HFF-Myc (cell line): ENCODE results near the gene DLGAP4.
A peak's percentile ranks its signal among the peaks of the same experiment; 100 is the strongest.

Experiments used
- DNase-seq: peaks from one replicate; pipeline ENCODE4 v3.0.0-alpha.2; 2011; ENCODE audit warnings: low read depth; ENCODE audit errors: extremely low read depth
- H3K4me3 ChIP-seq: replicated peaks from 2 replicates; pipeline ENCODE4 v1.5.1; 2011; ENCODE audit warnings: low read depth, mild to moderate bottlenecking, control low read depth, low read length
- CTCF ChIP-seq: IDR thresholded peaks from 2 replicates; pipeline ENCODE4 v1.5.1; 2012; ENCODE audit warnings: mild to moderate bottlenecking, low read depth, low read length, control low read depth; ENCODE audit errors: missing control alignments

The DLGAP4 gene

GRCh38 chr20:36392989-36393388 lies 86.8 kb downstream of the DLGAP4 start:
- no peak for DNase-seq
- no peak overlapping the region for H3K4me3 ChIP-seq
- TF ChIP-seq CTCF = no peak

- no peak overlapping the region for H3K4me3 ChIP-seq
- no peak for DNase-seq
- TF ChIP-seq CTCF = no peak
Measured at GRCh38 chr20:36394340-36394965, 88.3 kb downstream of the DLGAP4 start.

DNA sequence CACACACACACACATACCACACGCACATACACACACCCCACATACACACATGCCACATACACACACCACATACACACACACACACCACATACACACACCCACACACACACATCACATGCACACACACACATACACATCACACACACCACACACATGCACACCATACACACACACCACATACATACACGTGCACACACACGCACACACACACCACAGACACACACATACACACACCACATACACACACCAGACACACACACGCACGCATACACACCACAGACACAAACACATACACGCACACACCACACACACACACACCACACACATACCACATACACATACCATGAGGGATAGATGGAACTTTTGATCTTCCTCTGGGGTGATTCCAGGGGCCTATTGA lies 90.2 kb downstream of the DLGAP4 start:
- H3K4me3 ChIP-seq = no peak overlapping the region
- no peak for TF ChIP-seq CTCF
- DNase-seq = no peak

DNA sequence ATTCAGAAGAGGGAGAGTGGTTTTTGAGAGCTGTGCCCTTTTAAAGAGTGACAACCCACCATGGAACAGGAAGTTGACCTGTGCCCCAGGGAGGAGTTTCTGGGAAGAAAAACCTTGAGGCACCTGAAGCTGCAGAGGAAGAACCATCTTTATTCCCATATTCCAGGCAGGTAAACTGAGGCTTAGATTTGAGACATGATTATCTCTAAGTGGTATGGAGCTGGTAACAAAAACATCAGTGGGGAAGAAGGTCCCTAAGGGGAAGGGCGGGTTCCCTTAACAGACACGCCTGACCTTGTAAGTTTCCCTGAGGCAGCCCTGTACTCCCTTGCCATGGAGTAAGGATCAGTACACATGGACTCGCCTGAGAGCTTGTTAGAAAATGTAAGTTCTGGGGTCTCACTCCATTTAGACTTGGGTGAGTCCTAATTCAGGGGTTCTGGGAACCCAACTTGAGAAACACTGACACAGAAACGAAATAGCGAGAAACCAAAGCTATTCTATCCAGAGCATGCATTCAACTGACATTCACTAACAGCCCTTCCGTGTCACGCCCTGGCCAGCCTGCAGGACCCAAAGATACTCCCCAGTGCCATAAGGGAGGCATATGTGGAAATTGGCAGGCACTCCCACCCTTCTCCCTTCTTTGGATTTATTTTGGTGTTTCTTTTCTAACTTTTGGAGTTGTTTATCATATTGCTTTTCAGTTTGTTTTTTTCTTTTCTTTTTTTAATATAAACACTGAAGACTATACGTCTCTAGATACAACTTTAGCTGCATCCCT lies 90.9 kb downstream of the DLGAP4 start:
- TF ChIP-seq CTCF = no peak
- no peak for DNase-seq
- no peak overlapping the region for H3K4me3 ChIP-seq

DNA sequence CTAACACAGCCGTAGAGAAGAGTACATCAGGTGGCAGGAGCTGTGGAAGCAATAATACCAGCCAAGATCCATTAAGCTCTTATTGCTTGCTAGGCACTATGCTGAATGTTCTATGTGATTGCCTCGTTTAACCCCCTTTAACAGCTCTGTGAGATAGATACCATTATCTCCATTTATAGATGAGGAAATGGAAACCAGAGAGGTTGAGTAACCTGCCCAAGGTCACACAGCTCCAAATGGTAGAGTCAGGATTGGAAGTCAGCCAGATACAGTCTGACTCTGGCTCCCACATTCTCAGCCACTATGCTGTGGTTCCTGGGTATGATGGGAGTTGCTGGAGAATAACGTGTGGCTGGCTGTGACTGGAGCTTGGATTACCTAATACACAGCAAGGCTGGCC lies 92.4 kb downstream of the DLGAP4 start:
- no peak for TF ChIP-seq CTCF
- H3K4me3 ChIP-seq = no peak overlapping the region
- no peak for DNase-seq

DNA sequence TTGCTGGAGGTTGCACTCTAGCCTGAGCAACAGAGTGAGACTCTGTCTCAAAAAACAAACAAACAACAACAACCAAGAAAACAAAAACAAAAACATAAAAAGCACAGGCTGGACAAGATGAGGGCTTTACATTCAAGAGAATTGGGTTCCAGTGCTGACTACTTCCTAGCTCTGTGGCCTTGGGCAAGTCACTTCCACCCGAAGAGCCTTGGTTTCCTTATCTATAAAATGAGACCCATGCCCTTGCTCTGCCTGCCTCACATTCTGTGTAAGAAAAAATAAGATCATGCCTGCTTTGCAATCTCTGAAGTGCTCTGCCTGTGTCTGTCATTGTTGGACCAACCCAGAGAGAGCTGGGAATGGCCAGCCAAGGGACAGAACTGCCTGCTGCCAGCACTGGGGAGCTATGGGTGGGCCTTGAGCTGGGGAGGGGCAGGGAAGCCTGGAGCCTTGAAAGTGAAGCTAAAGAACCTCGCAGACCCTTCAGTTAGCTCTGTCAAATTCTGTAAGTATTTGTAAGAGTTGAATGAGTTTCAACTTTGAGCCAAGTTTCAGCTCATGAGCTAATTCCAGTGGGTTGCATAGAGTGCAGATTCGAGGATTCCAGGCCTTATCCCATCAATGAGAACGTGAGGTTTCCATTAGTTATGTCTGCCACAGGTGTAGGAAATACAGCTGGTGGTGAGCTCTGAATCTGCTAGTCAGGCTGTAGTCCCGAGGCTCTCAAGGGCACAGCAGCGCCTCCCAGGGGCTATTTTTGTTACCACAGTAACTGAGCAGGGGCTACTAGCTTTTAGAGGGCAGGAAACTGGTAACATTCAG lies 93.2 kb downstream of the DLGAP4 start:
- H3K4me3 ChIP-seq = no peak overlapping the region
- peak; percentile 32 for DNase-seq
- TF ChIP-seq CTCF = peak; percentile 58
